Fibroblast of lung (primary cell): ENCODE measurements around the gene SLC26A6. TPM values are rescaled to one million over a fixed set of nuclear protein-coding genes. Genes with fewer than 3 reads are reported as not detected.

Experiments
- DNase-seq, 2 donors: peaks; one replicate each; pipeline versions ENCODE4 v3.0.0 to v3.0.0-alpha.2; 2010; ENCODE audit warnings: low read depth in 2 of 2
- H2AFZ ChIP-seq: 2 replicates; pipeline ENCODE4 v1.5.1; 2012; ENCODE audit warnings: low read length, control low read depth, inconsistent platforms
- H3K27ac ChIP-seq: 2 replicates; pipeline ENCODE4 v1.5.1; 2011; ENCODE audit warnings: low read length, control low read depth; ENCODE audit not compliant: insufficient read depth
- H3K27me3 ChIP-seq: 2 replicates; pipeline ENCODE4 v1.5.1; 2011; ENCODE audit warnings: mild to moderate bottlenecking, low read length; ENCODE audit not compliant: control insufficient read depth, insufficient read depth
- H3K36me3 ChIP-seq: 2 replicates; pipeline ENCODE4 v1.5.1; 2011; ENCODE audit warnings: low read length; ENCODE audit not compliant: control insufficient read depth, insufficient read depth
- H3K4me1 ChIP-seq: 2 replicates; pipeline ENCODE4 v1.5.1; 2011; ENCODE audit warnings: low read length; ENCODE audit not compliant: control insufficient read depth, insufficient read depth; ENCODE audit errors: extremely low read depth
- H3K4me2 ChIP-seq: 2 replicates; pipeline ENCODE4 v1.5.1; 2011; ENCODE audit warnings: low read length, control low read depth; ENCODE audit not compliant: insufficient read depth; ENCODE audit errors: extremely low read depth
- H3K4me3 ChIP-seq, 4 experiments: fragments of 200-600 bp in 1 of 4; sonication (generic) in 1 of 4; replicated peaks in 1 of 4; 2 replicates each; pipeline ENCODE4 v1.5.1; 2011 to 2016; ENCODE audit warnings: low read length in 4 of 4, low read depth in 3 of 4, mild to moderate bottlenecking in 3 of 4, control low read depth in 2 of 4, inconsistent platforms in 1 of 4, mixed read lengths in 1 of 4; ENCODE audit not compliant: insufficient read depth in 1 of 4; ENCODE audit errors: control extremely low read depth in 1 of 4
- H3K79me2 ChIP-seq: 2 replicates; pipeline ENCODE4 v1.5.1; 2012; ENCODE audit warnings: mild to moderate bottlenecking, low read length, inconsistent platforms; ENCODE audit not compliant: control insufficient read depth, insufficient read depth
- H3K9ac ChIP-seq: 2 replicates; pipeline ENCODE4 v1.5.1; 2011; ENCODE audit warnings: mild to moderate bottlenecking, low read length, control low read depth; ENCODE audit not compliant: insufficient read depth
- H3K9me3 ChIP-seq: 2 replicates; pipeline ENCODE4 v1.5.1; 2012; ENCODE audit warnings: low read depth, low read length; ENCODE audit not compliant: control insufficient read depth, insufficient read depth
- H4K20me1 ChIP-seq: 2 replicates; pipeline ENCODE4 v1.5.1; 2011; ENCODE audit warnings: low read length; ENCODE audit not compliant: control insufficient read depth, insufficient read depth; ENCODE audit errors: extremely low read depth
- CTCF ChIP-seq, 2 donors: IDR thresholded peaks in 1 of 2; conservative IDR thresholded peaks in 1 of 2; 1 replicate in 1 of 2; 2 replicates in 1 of 2; pipeline ENCODE4 v1.5.1; 2011 to 2012; ENCODE audit warnings: low read length in 2 of 2, control low read depth in 1 of 2, inconsistent platforms in 1 of 2, low read depth in 1 of 2, mild to moderate bottlenecking in 1 of 2
- EZH2 ChIP-seq: IDR thresholded peaks from 2 replicates; pipeline ENCODE4 v1.5.1; 2012; ENCODE audit warnings: low read length, control low read depth, mild to moderate bottlenecking; ENCODE audit errors: missing control alignments
- polyA plus RNA-seq, 2 donors: library from polyadenylated mRNA; depleted of rRNA in 1 of 2; stranded (reverse) in 1 of 2; unstranded in 1 of 2; fragments of >200 nt; gene quantifications; 2 replicates each; pipeline ENCODE4 v1.2.1, GENCODE V29; 2011 to 2012; ENCODE audit warnings: missing spikeins in 1 of 2
- total RNA-seq: library from RNA; depleted of rRNA; stranded (reverse); fragments of >200 nt; gene quantifications from 2 replicates; pipeline ENCODE4 v1.2.1, GENCODE V29; 2014

Gene SLC26A6
- total and polyA plus RNA-seq, 2 donors (not counting 1 experiment from before 2014, with no cell fraction given), result 20.9 to 36.3 TPM

GRCh38 chr3:48588230-48588629, 47.0 kb downstream of the SLC26A6 start:
- H3K36me3 ChIP-seq, result peaks cover 7% of the 10 kb centered on the region
- TF ChIP-seq CTCF (conservative IDR thresholded peaks at IDR 0.05 in 1 of 2, IDR thresholded peaks at IDR 0.05 in 1 of 2; ENCODE audit: low read depth in 1 of 2, low read length in 2 of 2) (no peak), EZH2 (no peak)
- H2AFZ ChIP-seq, result no peak overlapping the region
- no peak overlapping the region for H3K4me2 ChIP-seq
- DNase-seq, result no peak
- no peak overlapping the region for H3K4me3 ChIP-seq
- H3K27me3 ChIP-seq, result no peaks in the 10 kb centered on the region
- no peaks in the 10 kb centered on the region for H3K9me3 ChIP-seq
- no peaks in the 10 kb centered on the region for H4K20me1 ChIP-seq
- H3K9ac ChIP-seq, result no peak overlapping the region
- no peak overlapping the region for H3K27ac ChIP-seq
- H3K79me2 ChIP-seq, result no peaks in the 10 kb centered on the region
- H3K4me1 ChIP-seq, result no peaks in the 10 kb centered on the region

- H4K20me1 ChIP-seq, result no peaks in the 10 kb centered on the region
- TF ChIP-seq CTCF (conservative IDR thresholded peaks at IDR 0.05 in 1 of 2, IDR thresholded peaks at IDR 0.05 in 1 of 2; ENCODE audit: low read depth in 1 of 2, low read length in 2 of 2) (no peak), EZH2 (no peak)
- H3K79me2 ChIP-seq, result no peaks in the 10 kb centered on the region
- H3K4me2 ChIP-seq, result no peak overlapping the region
- H3K36me3 ChIP-seq, result peaks cover 7% of the 10 kb centered on the region
- H3K9ac ChIP-seq, result no peak overlapping the region
- no peak overlapping the region for H3K27ac ChIP-seq
- no peaks in the 10 kb centered on the region for H3K27me3 ChIP-seq
- no peaks in the 10 kb centered on the region for H3K9me3 ChIP-seq
- H2AFZ ChIP-seq, result no peak overlapping the region
- no peak overlapping the region for H3K4me3 ChIP-seq
- DNase-seq, result no peak
- H3K4me1 ChIP-seq, result no peaks in the 10 kb centered on the region
Observed at GRCh38 chr3:48587686-48588085, 47.6 kb downstream of the SLC26A6 start.

- no peaks in the 10 kb centered on the region for H3K79me2 ChIP-seq
- H2AFZ ChIP-seq, result no peak overlapping the region
- no peaks in the 10 kb centered on the region for H3K4me1 ChIP-seq
- no peak overlapping the region for H3K4me2 ChIP-seq
- H3K9me3 ChIP-seq, result no peaks in the 10 kb centered on the region
- no peak overlapping the region for H3K27ac ChIP-seq
- peaks cover 6% of the 10 kb centered on the region for H3K36me3 ChIP-seq
- DNase-seq, result no peak
- no peak overlapping the region for H3K4me3 ChIP-seq
- H3K9ac ChIP-seq, result no peak overlapping the region
- H4K20me1 ChIP-seq, result no peaks in the 10 kb centered on the region
- H3K27me3 ChIP-seq, result no peaks in the 10 kb centered on the region
- TF ChIP-seq EZH2, result no peak
- TF ChIP-seq CTCF (conservative IDR thresholded peaks at IDR 0.05 in 1 of 2, IDR thresholded peaks at IDR 0.05 in 1 of 2; ENCODE audit: low read depth in 1 of 2, low read length in 2 of 2), result no peak
Observed at GRCh38 chr3:48585411-48585810, 49.9 kb downstream of the SLC26A6 start.
